Measurements from ENCODE around the gene SV2C. TPM values are rescaled to one million over a fixed set of nuclear protein-coding genes. Genes with fewer than 3 reads are reported as not detected.
A peak's percentile ranks its signal among the peaks of the same experiment; 100 is the strongest.

Gene SV2C
- total and polyA plus RNA-seq, 8 donors, result 0.13 to 30.8 (median 1.4) TPM; not detected in 2

GRCh38 chr5:76196886-76197489 is 113.8 kb downstream of the SV2C start:
- no peaks in the 10 kb centered on the region for H3K9me3 ChIP-seq
- WGBS, 5 donors, result 69 to 92% (median 79%) methylated on average over 2 of the region's 2 CpGs
- H3K36me3 ChIP-seq, result no peaks in the 10 kb centered on the region
- H3K27me3 ChIP-seq, result peaks cover 0 to 4% (median 0%) of the 10 kb centered on the region in 3 donors
- TF ChIP-seq CTCF (IDR thresholded peaks at IDR 0.05), result no peak
- no peak for TF ChIP-seq POLR2AphosphoS5 (IDR thresholded peaks at IDR 0.05)
- TF ChIP-seq POLR2A (IDR thresholded peaks at IDR 0.05), result no peak
- TF ChIP-seq EP300 (IDR thresholded peaks at IDR 0.05), result no peak
- intact Hi-C loops (cut with DNase I; ENCODE audit: low total_unique reads), result no loop called here
- no peak overlapping the region for H3K4me3 ChIP-seq
- no peaks in the 10 kb centered on the region for H3K4me1 ChIP-seq
- DNase-seq, result no peak
- H3K27ac ChIP-seq, result no peak overlapping the region

GRCh38 chr5:76197726-76198125 is 114.5 kb downstream of the SV2C start:
- H3K36me3 ChIP-seq, result no peaks in the 10 kb centered on the region
- H3K4me1 ChIP-seq, result no peaks in the 10 kb centered on the region
- no peak for TF ChIP-seq EP300 (IDR thresholded peaks at IDR 0.05)
- no peak for TF ChIP-seq POLR2A (IDR thresholded peaks at IDR 0.05)
- no peak for TF ChIP-seq POLR2AphosphoS5 (IDR thresholded peaks at IDR 0.05)
- TF ChIP-seq CTCF (IDR thresholded peaks at IDR 0.05), result no peak
- H3K4me3 ChIP-seq, result no peak overlapping the region
- WGBS, 5 donors, result 83 to 91% (median 90%) methylated on average over 3 of the region's 3 CpGs
- H3K27me3 ChIP-seq, result peaks cover 0 to 4% (median 0%) of the 10 kb centered on the region in 3 donors
- no peak overlapping the region for H3K27ac ChIP-seq
- intact Hi-C loops (cut with DNase I; ENCODE audit: low total_unique reads), result no loop called here
- H3K9me3 ChIP-seq, result no peaks in the 10 kb centered on the region
- no peak for DNase-seq

- peaks cover 0 to 4% (median 0%) of the 10 kb centered on the region in 3 donors for H3K27me3 ChIP-seq
- TF ChIP-seq CTCF (IDR thresholded peaks at IDR 0.05) (no peak), POLR2AphosphoS5 (IDR thresholded peaks at IDR 0.05) (no peak)
- no peak overlapping the region for H3K27ac ChIP-seq
- intact Hi-C loops (cut with DNase I; ENCODE audit: low total_unique reads), result no loop called here
- peak in 1 of 2 donors; percentile 16 for DNase-seq
- H3K4me1 ChIP-seq, result peaks cover 0 to 3% (median under 1%) of the 10 kb centered on the region in 4 donors
- 56 to 66% (median 59%) methylated on average over 6 of the region's 6 CpGs for WGBS, 5 donors
- H3K9me3 ChIP-seq, result no peaks in the 10 kb centered on the region
- H3K36me3 ChIP-seq, result no peaks in the 10 kb centered on the region
- no peak overlapping the region for H3K4me3 ChIP-seq
Observed at GRCh38 chr5:76199336-76200318, 116.4 kb downstream of the SV2C start.

GRCh38 chr5:76202182-76202581 is 119.0 kb downstream of the SV2C start:
- Histone ChIP-seq H3K27me3 (no peaks in the 10 kb centered on the region), H3K27ac (no peak overlapping the region), H3K4me1 (peaks cover 0 to 6% (median 2%) of the 10 kb centered on the region in 4 donors), H3K36me3 (no peaks in the 10 kb centered on the region), H3K9me3 (no peaks in the 10 kb centered on the region), H3K4me3 (no peak overlapping the region)
- DNase-seq, result no peak
- WGBS, 5 donors, result 76 to 84% (median 79%) methylated on average over 5 of the region's 5 CpGs
- intact Hi-C loops (cut with DNase I; ENCODE audit: low total_unique reads), result no loop called here
- TF ChIP-seq POLR2AphosphoS5 (IDR thresholded peaks at IDR 0.05) (no peak), EP300 (IDR thresholded peaks at IDR 0.05) (no peak), CTCF (IDR thresholded peaks at IDR 0.05) (no peak), POLR2A (IDR thresholded peaks at IDR 0.05) (no peak)
